ENCODE results near the gene MAGI1.

Gene MAGI1

DNA sequence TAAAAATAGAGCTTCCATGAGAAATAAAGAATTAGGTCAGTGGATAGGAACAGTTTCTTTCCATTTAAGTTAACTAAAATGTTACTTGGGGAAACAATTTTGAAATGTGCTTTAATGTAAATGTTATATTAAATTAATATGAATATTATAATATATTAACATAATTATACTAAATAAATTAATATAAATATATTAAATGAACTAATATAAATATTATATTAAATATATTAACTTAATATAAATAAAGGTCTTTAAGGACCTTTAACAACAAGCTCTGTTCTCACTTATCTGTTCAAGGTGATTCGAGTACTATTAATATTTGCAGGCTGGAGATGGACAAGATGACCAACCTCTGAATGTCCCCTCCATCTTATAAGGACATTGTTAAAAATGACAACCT is 100.6 kb downstream of the MAGI1 start:
- no peak for DNase-seq

DNA sequence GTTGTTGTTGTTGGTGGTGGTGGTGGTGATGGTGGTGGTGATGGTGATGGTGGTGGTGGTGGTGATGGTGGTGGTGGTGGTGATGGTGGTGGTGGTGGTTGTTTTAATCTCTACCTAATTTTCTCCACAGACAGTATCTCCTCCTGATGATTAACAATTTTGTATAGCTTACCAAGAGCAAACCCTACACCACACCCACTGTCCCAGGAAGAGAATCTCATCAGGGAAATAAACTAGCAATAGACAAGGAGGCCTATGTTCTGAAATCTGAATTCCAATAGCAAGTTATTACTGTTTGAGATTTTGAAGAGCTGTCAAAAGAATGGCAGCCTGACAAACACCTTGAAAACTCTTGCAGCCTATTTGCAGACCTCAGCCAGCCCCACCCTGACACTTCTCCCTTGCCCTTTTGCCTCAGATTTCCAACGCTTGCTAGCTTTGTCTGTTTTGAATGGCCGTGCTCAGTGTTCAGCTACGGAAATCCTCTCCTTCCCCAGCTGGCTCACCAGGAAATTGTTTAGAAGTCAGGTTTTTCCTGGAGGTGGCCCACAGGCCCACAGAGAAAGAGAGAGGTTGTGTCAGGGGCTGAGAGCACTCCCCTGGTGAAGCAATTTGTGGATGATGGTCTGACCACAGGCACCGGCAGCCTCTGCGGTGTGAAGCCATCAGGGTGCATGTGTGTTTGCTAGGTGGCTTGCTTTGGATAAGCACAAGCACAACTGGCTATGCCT is 101.6 kb downstream of the MAGI1 start:
- DNase-seq: peak; percentile 45

DNA sequence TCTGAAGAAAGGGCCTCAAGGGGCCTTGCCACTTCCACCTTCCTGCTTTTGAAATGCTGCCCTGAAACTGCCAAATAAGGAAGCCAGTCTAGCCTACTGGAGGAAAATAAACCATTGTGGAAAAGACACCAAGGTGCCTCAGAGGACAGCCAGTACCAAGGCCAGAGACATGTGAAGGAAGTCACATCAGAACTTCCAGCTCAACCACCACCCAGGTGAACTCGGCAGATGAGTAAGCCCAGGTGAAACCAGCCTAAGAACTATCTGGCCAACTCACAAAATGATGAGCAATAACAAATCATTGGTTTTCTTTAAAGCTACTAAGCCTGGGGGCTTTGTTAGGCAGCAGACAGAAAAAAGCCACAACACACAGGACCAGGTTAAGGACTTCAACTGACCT is 103.0 kb downstream of the MAGI1 start:
- no peak for DNase-seq

DNA sequence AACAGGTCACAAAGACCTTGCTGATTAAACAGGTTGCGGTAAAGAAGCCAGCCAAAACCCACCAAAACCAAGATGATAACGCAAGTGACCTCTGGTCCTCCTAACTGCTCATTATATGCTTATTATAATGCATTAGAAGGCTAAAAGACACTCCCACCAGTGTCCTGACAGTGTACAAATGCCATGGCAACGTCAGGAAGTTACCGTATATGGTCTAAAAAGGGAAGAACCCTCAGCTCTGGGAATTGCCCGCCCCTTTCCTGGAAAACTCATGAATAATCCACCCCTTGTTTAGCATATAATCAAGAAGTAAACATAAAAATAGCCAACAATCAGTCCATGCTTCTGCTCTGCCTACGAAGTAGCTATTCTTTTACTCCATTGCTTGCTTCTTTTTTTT is 108.1 kb downstream of the MAGI1 start:
- no peak for DNase-seq

DNA sequence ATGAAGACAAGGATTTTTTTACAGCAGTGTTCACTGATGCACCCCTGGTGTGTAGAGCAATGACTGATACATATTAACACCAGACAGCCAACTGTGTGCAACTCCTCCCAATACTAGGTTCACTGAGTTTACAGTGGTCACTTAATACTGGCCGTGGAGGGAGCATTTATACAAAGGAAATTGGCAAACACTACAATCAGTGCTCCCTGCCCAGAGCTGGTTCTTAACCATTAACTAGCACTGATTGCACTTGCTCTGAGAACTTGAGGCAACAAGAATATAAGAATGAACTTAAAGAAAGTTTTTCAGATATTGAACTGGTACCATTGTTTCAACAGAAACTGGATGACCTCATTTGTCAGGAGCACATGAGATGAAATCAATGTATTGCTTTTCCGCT is 110.6 kb downstream of the MAGI1 start:
- DNase-seq: no peak

DNA sequence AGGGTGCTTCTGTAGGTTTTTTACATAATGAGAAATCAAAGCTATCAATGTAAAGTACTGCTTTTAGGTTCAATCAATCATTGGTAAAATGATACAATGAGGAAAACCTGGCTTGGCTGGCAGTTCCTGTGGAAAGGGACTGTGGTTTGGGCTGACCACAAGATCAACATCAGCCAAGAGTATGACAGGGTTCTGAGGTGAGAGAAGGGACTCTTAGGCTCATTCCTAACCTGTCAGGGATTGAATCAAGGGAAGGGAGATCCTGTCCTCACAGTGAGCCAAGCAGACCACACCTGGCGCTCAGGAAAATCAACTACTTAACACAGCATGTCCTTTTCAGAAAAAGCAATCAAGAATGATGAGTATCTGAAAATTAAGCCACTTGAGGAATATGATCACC is 111.1 kb downstream of the MAGI1 start:
- no peak for DNase-seq

DNA sequence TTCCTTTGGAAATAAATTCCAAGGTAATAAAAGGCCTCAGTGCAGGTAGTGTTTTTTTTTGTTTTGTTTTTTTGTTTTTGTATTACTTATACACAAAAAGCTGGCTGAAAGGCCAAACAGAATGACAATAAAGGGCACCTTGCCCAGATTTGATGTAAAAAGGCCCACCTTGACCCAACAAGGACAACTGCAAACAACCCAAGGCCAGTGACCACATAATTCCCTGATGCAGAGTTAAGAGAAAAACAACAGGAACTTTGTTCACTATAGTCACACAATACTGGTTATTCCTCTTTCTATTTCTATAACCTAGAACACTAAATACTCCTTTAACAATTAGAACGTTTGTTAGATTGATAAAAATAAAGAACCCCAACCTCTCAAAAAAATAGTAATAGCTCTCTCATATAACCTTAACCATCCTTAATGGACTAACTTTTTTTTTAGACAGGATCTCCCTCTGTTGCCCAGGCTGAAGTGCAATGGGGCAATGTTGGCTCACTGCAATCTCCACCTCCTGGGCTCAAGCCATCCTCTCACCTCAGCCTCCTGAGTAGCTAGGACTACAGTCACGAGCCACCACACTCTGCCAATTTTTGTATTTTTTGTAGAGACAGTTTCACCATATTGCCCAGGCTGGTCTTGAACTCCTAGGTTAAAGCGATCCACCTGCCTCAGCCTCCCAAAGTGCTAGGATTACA is 113.3 kb downstream of the MAGI1 start:
- DNase-seq: no peak

DNA sequence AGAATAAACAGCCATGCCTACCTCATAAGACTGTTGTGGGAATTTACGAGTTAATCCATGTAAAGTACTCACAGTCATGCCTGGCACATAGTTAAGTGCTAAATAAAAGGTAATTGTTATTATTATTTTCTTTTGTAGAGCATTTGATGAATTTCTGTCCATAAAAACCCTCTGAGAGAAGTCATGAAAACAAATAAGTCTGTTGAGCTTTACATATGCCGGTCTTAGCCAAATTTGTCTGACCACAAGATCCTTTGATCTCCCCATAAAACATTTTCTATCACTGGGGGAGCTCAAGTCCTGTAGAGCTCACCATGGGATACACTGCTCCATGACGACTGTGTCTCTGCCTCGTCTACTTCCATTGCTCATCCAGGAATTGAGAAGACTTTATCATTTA is 114.0 kb downstream of the MAGI1 start:
- no peak for DNase-seq

DNA sequence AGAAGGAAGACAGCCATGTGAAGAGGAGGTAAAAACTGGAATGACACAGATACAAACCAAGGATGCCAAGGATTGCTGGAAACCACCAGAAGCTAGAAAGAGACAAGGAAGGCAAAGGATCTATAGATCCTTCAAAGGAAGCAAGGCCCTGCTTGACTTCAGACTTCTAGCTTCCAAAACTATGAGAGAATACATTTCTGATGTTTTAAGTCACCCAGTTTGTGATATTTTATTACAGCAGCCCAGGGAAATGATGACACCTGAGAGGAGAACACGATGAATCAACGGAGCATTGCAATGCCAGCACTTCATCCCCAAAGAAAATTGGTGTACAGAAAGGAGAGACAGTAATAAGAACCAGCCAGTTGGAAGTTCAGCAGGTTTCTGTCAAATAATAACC is 116.3 kb downstream of the MAGI1 start:
- no peak for DNase-seq

DNA sequence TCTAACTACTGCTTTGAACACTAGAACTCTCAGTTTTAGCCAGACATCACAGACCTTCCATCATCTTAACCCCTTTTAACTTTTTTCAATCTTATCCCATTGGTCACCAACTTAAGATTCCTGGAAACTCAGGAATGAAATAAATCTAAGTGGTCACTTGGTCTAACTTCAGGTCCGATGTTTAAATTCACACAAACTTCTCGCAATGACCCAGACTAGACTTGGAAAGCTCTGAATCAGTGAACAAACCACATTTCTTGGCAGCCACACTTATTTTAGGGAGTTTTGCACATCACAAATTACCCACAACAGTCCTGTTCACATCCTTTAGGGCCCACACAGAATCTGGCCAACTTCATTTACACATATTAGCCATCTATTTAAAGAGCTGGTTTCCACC is 118.9 kb downstream of the MAGI1 start:
- no peak for DNase-seq

DNA sequence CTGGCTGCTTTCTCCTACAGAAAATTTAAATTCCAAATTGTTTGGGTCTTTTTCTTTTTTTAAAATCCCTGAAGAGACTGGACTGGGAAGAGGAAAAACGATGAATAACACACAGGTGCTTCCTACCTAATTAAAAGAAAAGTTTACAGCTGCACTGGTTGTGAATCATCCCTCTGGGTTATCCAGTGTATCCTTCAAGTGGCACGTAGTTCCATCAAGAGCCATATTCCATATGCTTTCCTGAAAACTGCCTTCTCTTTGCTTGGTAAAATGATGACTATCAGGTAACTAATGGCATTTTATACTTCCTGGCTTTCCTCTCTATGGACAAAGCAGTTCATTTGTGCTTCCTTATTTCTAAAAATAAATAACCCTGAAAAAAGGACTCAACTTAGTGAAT is 123.2 kb downstream of the MAGI1 start:
- no peak for DNase-seq

DNA sequence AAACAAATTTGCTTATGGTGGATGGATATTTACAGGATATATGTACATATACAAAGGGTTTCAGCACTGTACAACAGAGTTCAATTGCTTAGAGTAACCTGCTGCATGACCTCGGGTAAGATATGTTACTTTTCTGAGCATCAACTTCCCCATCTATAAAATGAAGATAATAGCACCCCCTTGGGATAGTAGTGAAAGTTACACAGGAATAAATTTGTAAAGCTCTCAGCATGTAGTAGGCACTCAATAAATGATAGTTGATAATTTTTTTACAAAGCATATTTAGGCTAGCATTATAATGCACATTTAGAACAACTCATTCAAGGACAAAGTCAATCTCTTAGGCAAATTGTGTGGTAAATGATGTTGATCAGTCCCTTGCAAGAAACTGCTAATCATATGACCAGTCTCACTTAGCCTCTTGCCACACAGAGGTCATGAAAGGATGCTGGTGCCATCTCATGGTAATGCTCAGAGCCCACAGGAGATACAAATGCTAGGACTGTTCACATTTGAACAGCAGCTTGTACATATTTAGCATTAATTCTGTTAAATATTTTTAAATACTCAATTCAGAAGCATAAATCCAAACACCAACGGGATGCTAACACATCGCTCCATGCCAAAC is 123.9 kb downstream of the MAGI1 start:
- peak; percentile 16 for DNase-seq

DNA sequence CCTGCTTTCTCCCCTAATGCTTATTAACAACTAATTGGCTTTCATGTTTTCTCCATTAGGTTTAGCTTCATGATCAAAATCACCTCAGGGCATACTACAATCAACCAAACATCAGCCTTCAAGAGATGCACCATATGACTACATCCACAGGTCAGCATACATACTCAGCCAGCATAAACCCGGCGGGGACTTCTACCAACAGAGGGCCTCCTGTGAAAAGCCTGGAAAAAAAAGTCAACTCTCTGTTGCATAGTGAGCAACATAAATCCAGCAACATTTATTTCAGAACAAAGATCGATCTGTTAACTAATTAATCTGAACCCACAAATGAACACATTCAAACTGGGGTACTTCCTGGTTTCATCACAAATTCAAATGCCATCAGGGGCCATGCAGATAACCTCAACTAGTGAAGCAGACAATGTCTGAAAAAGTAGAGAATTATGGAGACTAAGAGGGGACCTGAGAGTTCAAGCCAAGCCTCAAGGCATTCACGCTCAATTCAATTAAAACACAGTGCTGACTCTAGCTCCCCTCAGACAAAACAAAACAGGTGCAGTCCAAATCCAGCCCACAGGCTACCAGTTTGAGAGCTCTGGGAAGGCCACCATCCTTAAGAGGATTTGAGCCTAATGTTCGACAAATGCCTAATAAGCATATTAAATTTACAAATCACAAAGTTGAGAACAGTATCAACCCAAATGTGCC is 124.5 kb downstream of the MAGI1 start:
- no peak for DNase-seq

DNA sequence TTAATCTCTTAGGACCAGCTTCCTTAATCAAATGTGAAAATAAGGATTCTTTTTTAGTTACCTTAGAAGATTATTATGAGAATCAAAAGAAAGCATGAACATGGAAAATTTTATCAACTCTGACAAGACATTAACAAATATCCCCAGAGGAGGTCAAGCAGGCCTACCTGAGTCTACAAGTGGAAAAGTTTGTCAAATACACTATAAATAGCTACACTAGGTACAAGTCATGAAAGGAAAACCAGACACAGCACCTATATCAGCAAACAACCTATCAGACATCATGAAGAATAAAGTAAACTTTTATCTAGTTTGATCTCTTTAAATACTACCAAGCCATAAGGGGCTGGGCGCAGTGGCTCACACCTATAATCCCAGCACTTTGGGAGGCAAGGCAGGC is 126.1 kb downstream of the MAGI1 start:
- DNase-seq: no peak

DNA sequence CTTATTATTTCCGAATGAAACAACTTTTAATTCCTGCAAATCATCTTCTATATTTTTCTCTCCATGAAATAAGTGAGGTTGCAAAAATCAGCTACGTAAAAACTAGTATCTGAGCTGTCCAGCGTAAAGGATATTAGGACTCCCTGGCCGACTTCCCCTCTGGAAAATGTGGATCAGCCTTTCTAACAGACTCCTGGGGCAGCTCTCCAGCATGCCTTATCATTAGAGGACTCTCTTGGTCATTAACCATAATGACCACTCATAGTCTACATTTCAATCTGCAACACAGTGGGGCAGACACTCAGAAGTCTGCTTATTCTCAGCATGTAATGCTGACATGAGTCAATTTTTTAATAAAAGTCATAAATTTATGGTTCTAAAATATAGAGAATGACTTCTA is 130.1 kb downstream of the MAGI1 start:
- no peak for DNase-seq

DNA sequence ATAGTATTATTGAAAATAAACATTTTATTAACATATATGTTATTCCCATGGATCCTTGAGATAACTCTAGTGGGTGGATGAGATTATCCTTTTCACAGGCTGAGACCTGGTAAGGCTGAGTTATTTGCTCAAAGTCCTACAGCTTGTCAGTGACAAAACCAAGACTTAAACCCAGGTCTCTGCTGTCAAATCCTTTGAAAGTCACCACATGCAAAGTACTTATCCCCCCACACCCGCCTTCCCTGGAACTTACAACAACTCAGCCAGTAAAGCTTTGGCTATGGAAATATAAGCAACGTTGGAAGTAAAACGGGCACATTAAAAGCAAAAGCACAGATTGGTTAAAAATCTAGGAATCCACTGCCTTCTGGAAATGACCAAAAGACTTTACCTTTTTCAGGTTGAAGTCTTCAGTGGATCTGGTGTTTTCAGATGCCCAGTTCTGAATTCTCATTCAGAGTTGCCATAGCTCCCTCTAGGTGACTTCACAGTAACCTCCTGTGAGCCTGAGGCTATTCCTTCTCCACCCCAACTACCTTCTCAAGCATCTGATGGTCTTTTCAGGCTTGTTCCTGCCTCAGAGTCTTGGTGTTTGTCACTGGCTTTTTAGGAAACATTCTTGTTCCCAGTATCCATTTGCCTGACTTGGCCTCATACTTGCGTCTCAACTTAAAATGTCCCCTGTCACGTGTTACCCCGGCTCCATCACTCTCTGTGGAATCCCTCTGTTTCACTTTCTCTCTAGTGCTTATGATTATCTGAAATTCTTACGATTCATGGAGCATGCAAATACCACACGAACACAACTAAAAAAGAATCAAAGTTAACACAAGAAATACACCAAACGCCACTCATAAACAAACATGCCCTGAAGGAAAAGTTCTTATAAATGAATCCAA is 131.2 kb downstream of the MAGI1 start:
- no peak for DNase-seq

DNA sequence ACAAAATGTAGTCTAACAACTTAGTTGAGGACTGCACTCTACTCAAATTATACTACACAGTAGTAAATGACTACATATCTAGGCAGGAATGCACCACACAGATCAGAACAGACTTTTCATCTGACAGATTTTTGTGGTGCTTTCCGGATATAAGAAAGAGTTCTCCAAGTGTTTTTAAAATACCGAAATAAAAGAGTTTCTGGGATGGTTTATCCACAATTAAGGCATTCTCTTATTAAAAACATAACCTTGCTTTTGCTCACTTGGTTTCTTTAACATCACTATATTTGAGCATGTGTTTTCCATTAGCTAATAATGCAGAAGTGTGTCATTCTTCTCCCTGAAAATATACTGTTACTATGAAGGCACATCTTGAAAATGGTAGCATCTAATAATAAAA is 132.9 kb downstream of the MAGI1 start:
- DNase-seq: no peak

DNA sequence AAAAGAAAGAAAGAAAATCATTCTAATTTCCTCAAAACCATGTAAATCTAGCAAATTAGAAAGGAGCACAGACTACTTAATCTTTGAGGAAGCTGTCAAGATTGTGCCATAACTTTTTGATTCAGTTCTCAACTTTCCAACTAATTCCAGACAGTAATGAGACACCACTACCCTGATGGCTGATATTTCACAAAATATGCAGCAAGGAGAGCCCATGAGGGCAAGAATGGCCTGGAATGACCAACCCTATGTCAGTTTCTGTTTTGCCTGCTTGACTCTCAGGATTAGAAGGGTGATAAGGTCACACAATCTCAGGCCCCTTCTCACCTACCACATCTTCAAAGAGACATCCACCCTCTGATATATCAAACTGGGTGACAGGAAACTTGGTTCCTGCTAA is 134.7 kb downstream of the MAGI1 start:
- no peak for DNase-seq

DNA sequence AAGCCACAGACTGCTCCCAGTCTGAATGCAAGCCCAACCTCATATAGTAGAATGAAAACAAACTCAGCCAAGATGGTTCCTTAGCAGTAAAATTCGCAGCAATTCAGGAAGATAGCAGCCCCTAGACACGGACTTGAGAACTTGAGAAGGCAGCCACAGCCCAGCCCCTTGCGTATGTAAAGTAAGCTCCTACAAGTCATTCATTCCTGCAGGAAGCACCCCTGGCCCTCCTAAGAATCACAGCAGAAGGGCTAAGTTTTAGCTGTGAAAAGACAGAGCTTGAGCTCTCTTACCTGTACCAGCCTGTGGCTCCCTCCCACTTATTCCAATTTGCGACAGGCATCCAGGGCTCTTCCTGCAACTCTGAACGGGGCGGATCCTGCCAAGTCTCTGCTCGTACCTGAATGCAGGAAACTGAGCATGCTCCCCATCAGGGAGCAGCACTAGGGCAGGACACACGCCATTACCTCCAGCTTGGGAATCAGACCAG is 136.4 kb downstream of the MAGI1 start:
- no peak for DNase-seq

DNA sequence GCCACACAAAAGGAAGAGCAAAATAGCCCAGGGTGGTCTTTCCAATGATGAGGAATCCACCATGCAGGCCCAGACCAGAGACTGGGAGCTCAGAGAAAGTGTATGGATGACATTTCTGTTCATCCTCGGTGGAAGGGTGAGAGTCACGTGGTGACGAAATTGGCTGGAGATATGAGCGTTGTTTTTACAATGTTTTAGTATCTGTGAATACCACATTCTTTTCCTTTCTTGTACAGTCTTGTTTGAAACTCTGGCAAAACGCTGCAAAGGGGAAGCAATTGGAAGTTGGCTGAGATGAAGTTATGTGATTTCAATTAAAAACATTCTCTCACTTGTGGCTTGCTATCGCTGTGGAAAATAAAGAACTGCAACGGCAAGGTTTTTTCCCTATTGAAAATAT is 137.5 kb downstream of the MAGI1 start:
- DNase-seq: no peak

DNA sequence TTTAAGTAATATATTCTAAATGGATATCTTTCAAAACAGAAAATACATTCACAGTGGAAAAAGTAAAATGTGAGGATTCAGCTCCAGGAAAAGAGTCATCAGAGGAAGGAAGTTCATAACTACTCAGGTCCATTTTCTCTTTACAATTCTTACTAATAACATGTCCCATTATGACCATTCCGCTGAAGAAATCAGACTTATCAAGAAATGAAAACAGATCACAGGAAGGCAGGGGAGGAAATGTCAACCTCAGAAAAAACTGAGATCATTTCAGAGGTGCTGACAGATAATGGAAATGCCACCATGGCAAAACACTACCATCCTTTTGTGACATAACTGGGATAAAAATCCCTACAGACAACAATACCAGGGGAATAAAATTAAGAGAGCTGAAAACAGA is 139.5 kb downstream of the MAGI1 start:
- no peak for DNase-seq

DNA sequence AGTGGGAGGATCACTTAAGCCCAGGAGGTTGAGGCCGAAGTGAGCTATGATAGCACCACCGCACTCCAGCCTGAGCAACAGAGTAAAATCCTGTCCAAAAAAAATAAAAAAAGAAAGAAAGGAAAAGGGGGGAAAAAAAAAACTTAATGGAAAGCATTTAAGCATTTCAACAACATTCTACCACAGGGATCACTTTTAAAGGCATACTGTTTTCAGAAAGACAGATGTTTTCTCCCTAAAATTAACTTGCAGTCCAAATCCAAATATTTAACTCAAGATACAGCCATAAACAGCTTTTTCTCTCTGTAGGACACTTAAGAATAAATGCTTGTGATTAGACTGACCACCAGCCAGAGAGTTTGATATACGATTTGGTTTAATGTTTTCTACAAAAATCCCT is 141.0 kb downstream of the MAGI1 start:
- DNase-seq: no peak

DNA sequence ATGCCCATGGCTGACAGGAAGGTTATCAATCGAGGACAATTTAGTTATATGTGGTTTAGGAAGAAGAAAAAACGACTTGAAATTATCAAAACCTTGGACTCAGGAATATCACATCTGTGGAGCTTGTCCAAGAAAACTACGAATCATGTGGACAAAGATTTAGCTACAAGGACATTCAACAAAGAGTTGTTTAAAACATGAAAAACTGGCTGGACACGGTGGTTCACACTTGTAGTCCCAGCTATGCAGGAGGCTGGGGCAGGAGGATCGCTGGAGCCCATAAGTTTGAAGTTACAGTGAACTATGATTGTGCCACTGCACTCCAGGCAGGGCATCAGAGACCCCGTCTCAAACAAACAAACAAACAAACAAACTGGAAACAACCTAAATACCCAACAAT is 142.4 kb downstream of the MAGI1 start:
- no peak for DNase-seq
